ENCODE data around the gene KIAA1755. TPM values are rescaled to one million over a fixed set of nuclear protein-coding genes. Genes with fewer than 3 reads are reported as not detected.

Gene KIAA1755
- total and polyA plus RNA-seq, 2 experiments from 2014 or later, result 4.0 to 5.1 TPM

GRCh38 chr20:38175304-38176180 is 85.0 kb downstream of the KIAA1755 start:
- Histone ChIP-seq H3K9me3 (ENCODE audit: low read depth) (no peaks in the 10 kb centered on the region), H3K79me2 (ENCODE audit: insufficient read depth) (no peaks in the 10 kb centered on the region), H3K9ac (no peak overlapping the region), H3K4me2 (ENCODE audit: unreplicated experiment) (no peak overlapping the region), H3K9me2 (ENCODE audit: insufficient read depth) (no peaks in the 10 kb centered on the region), H2AFZ (no peak overlapping the region), H4K20me1 (ENCODE audit: insufficient read depth) (no peaks in the 10 kb centered on the region), H3K4me1 (ENCODE audit: insufficient read depth) (peaks cover 40% of the 10 kb centered on the region), H3F3A (ENCODE audit: insufficient read depth) (peaks cover 37% of the 10 kb centered on the region), H3K36me3 (ENCODE audit: low read depth) (no peaks in the 10 kb centered on the region), H3K27me3 (replicated peaks; ENCODE audit: insufficient read depth) (no peaks in the 10 kb centered on the region), H3K4me3 (no peak overlapping the region), H3K27ac (no peak overlapping the region)
- no peak for DNase-seq
- TF ChIP-seq EZH2 (IDR thresholded peaks at IDR 0.05; ENCODE audit: insufficient read depth, poor library complexity, severe bottlenecking) (no peak), EZH2phosphoT487 (IDR thresholded peaks at IDR 0.05; ENCODE audit: insufficient read depth, low read depth) (no peak)
- in situ Hi-C loops (cut with MboI), result no loop called here
- 78 to 81% methylated on average over 16 of the region's 16 CpGs for WGBS, 2 experiments (ENCODE audit: low coverage in 1 of 2, low lambda C conversion rate in 2 of 2, missing lambda C conversion rate in 2 of 2)

GRCh38 chr20:38173237-38174156 is 87.0 kb downstream of the KIAA1755 start:
- Histone ChIP-seq H3K9ac (peak overlapping the region; percentile 26; the same call in 1 of the 2 replicates), H3K4me3 (no peak overlapping the region), H3K36me3 (ENCODE audit: low read depth) (no peaks in the 10 kb centered on the region), H3K27ac (peak overlapping the region; percentile 46), H2AFZ (no peak overlapping the region), H4K20me1 (ENCODE audit: insufficient read depth) (no peaks in the 10 kb centered on the region), H3K9me3 (ENCODE audit: low read depth) (no peaks in the 10 kb centered on the region), H3K27me3 (replicated peaks; ENCODE audit: insufficient read depth) (no peaks in the 10 kb centered on the region), H3K4me1 (ENCODE audit: insufficient read depth) (peaks cover 46% of the 10 kb centered on the region), H3K4me2 (ENCODE audit: unreplicated experiment) (peak overlapping the region; percentile 53), H3K79me2 (ENCODE audit: insufficient read depth) (no peaks in the 10 kb centered on the region), H3K9me2 (ENCODE audit: insufficient read depth) (no peaks in the 10 kb centered on the region), H3F3A (ENCODE audit: insufficient read depth) (peaks cover 44% of the 10 kb centered on the region)
- TF ChIP-seq EZH2phosphoT487 (IDR thresholded peaks at IDR 0.05; ENCODE audit: insufficient read depth, low read depth) (no peak), EZH2 (IDR thresholded peaks at IDR 0.05; ENCODE audit: insufficient read depth, poor library complexity, severe bottlenecking) (no peak)
- in situ Hi-C loops (cut with MboI), result no loop called here
- DNase-seq, result peak; percentile 97
- 26 to 27% methylated on average over 14 of the region's 14 CpGs for WGBS, 2 experiments (ENCODE audit: low coverage in 1 of 2, low lambda C conversion rate in 2 of 2, missing lambda C conversion rate in 2 of 2)

GRCh38 chr20:38172408-38172807 is 88.1 kb downstream of the KIAA1755 start:
- H4K20me1 ChIP-seq (ENCODE audit: insufficient read depth), result no peaks in the 10 kb centered on the region
- in situ Hi-C loops (cut with MboI), result no loop called here
- H3K4me2 ChIP-seq (ENCODE audit: unreplicated experiment), result peak overlapping the region; percentile 53
- no peaks in the 10 kb centered on the region for H3K27me3 ChIP-seq (replicated peaks; ENCODE audit: insufficient read depth)
- H3K4me1 ChIP-seq (ENCODE audit: insufficient read depth), result peaks cover 52% of the 10 kb centered on the region
- 48 to 52% methylated on average over 4 of the region's 4 CpGs for WGBS, 2 experiments (ENCODE audit: low coverage in 1 of 2, low lambda C conversion rate in 2 of 2, missing lambda C conversion rate in 2 of 2)
- no peaks in the 10 kb centered on the region for H3K9me3 ChIP-seq (ENCODE audit: low read depth)
- H3K27ac ChIP-seq, result peak overlapping the region; percentile 46
- H3K9ac ChIP-seq, result peak overlapping the region; percentile 26; the same call in 1 of the 2 replicates
- peaks cover 55% of the 10 kb centered on the region for H3F3A ChIP-seq (ENCODE audit: insufficient read depth)
- H3K4me3 ChIP-seq, result no peak overlapping the region
- H3K79me2 ChIP-seq (ENCODE audit: insufficient read depth), result no peaks in the 10 kb centered on the region
- no peaks in the 10 kb centered on the region for H3K36me3 ChIP-seq (ENCODE audit: low read depth)
- H3K9me2 ChIP-seq (ENCODE audit: insufficient read depth), result no peaks in the 10 kb centered on the region
- DNase-seq, result peak; percentile 66
- no peak for TF ChIP-seq EZH2phosphoT487 (IDR thresholded peaks at IDR 0.05; ENCODE audit: insufficient read depth, low read depth)
- no peak for TF ChIP-seq EZH2 (IDR thresholded peaks at IDR 0.05; ENCODE audit: insufficient read depth, poor library complexity, severe bottlenecking)
- no peak overlapping the region for H2AFZ ChIP-seq

- peak overlapping the region; percentile 33; the same call in 1 of the 2 replicates for H3K9ac ChIP-seq
- H4K20me1 ChIP-seq (ENCODE audit: insufficient read depth), result no peaks in the 10 kb centered on the region
- no peaks in the 10 kb centered on the region for H3K27me3 ChIP-seq (replicated peaks; ENCODE audit: insufficient read depth)
- H3K79me2 ChIP-seq (ENCODE audit: insufficient read depth), result no peaks in the 10 kb centered on the region
- in situ Hi-C loops (cut with MboI), result no loop called here
- H3F3A ChIP-seq (ENCODE audit: insufficient read depth), result peaks cover 61% of the 10 kb centered on the region
- no peaks in the 10 kb centered on the region for H3K36me3 ChIP-seq (ENCODE audit: low read depth)
- no peak overlapping the region for H3K4me3 ChIP-seq
- no peaks in the 10 kb centered on the region for H3K9me3 ChIP-seq (ENCODE audit: low read depth)
- peak overlapping the region; percentile 45 for H3K27ac ChIP-seq
- WGBS, 2 experiments (ENCODE audit: low coverage in 1 of 2, low lambda C conversion rate in 2 of 2, missing lambda C conversion rate in 2 of 2), result 54 to 59% methylated on average over 4 of the region's 4 CpGs
- no peaks in the 10 kb centered on the region for H3K9me2 ChIP-seq (ENCODE audit: insufficient read depth)
- peak overlapping the region; percentile 55; the same call in 1 of the 2 replicates for H2AFZ ChIP-seq
- TF ChIP-seq EZH2phosphoT487 (IDR thresholded peaks at IDR 0.05; ENCODE audit: insufficient read depth, low read depth), result no peak
- TF ChIP-seq EZH2 (IDR thresholded peaks at IDR 0.05; ENCODE audit: insufficient read depth, poor library complexity, severe bottlenecking), result no peak
- peak overlapping the region; percentile 2 for H3K4me2 ChIP-seq (ENCODE audit: unreplicated experiment)
- peaks cover 52% of the 10 kb centered on the region for H3K4me1 ChIP-seq (ENCODE audit: insufficient read depth)
- DNase-seq, result no peak
These were observed 88.9 kb downstream of the KIAA1755 start for GRCh38 chr20:38171675-38172043.
